ENCODE results near the gene TBX1.

DNA sequence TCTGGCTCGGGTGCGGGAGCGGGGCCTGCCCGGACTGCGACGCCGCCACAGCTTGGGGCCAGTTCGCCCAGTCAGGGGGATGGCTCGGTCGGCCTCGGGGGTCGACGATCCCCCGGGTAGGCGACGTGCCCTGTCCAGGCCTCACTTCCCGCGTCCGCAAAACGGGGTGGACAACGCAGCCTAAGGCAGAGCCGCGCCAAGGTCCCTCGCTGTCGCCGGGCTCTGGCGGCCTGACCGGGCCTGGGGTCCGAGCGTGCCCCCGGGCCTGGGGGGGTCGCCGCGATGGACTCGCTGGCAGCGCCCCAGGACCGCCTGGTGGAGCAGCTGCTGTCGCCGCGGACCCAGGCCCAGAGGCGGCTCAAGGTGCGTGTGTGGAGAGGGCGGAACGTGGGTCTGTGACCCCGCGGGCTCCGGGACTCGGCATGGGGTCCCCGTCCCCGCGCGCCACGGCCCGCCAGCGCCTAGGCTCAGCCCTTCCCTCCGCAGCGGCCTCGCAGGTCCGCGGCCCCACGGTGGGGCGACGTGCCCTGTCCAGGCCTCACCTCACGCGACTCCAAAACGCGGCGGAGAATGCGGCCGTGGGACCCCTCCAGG lies 42.0 kb upstream of the TBX1 start:
- no peak for TF ChIP-seq HDGF (IDR thresholded peaks at IDR 0.05)
- no peak for TF ChIP-seq CTCF (IDR thresholded peaks at IDR 0.05 in 2 of 3, conservative IDR thresholded peaks at IDR 0.05 in 1 of 3; ENCODE audit: control insufficient read depth in 2 of 3, extremely low read depth in 1 of 3, insufficient read depth in 1 of 3, low read depth in 3 of 3, low read length in 3 of 3)
- no peak for TF ChIP-seq NFIC (IDR thresholded peaks at IDR 0.05; ENCODE audit: low read depth, low read length)
- no peak for TF ChIP-seq POLR2AphosphoS5 (IDR thresholded peaks at IDR 0.05; ENCODE audit: low read length)
- no peak for TF ChIP-seq POLR2A (IDR thresholded peaks at IDR 0.05; ENCODE audit: low read depth, low read length)
- no peak for TF ChIP-seq SMC3 (IDR thresholded peaks at IDR 0.05; ENCODE audit: borderline replicate concordance, low read length)
- no peak for TF ChIP-seq GABPA (IDR thresholded peaks at IDR 0.05; ENCODE audit: low read depth)
